Measurements from ENCODE around the gene RNF115. TPM values are rescaled to one million over a fixed set of nuclear protein-coding genes. Genes with fewer than 3 reads are reported as not detected.
"Not testable (repeated sequence)": the region's sequence is repeated elsewhere in the genome, so short reads cannot be mapped to it uniquely, and the experiment has no call there.

The RNF115 gene
- total RNA-seq, 4 donors from 2014 or later, result 7.0 to 12.8 (median 9.3) TPM

GRCh38 chr1:145729196-145729595, 94.7 kb downstream of the RNF115 start:
- 57 to 62% methylated on average over 5 of the region's 5 CpGs for WGBS, 2 donors
- DNase-seq (ENCODE audit: low spot score in 2 of 2), result no peak
- intact Hi-C loops (cut with DNase I; ENCODE audit: low total_unique reads), result no loop called here
- no peak overlapping the region for H3K4me3 ChIP-seq (ENCODE audit: low read depth, poor library complexity, severe bottlenecking)
- TF ChIP-seq POLR2A (IDR thresholded peaks at IDR 0.05), result no peak
- TF ChIP-seq CTCF (IDR thresholded peaks at IDR 0.05), result no peak

GRCh38 chr1:145726193-145726592, 97.7 kb downstream of the RNF115 start:
- DNase-seq (ENCODE audit: low spot score in 2 of 2); intact Hi-C loops (cut with DNase I; ENCODE audit: low total_unique reads); H3K4me3 ChIP-seq (ENCODE audit: low read depth, poor library complexity, severe bottlenecking): not testable (repeated sequence)
- 89 to 96% methylated on average over 5 of the region's 5 CpGs for WGBS, 2 donors

- peak; percentile 47 to 94 for DNase-seq (ENCODE audit: low spot score in 2 of 2)
- intact Hi-C loops (cut with DNase I; ENCODE audit: low total_unique reads), result no loop called here
- H3K4me3 ChIP-seq (ENCODE audit: low read depth, poor library complexity, severe bottlenecking), result no peak overlapping the region
- TF ChIP-seq CTCF (IDR thresholded peaks at IDR 0.05), result peak in 1 of 3 donors; percentile 64
- TF ChIP-seq POLR2A (IDR thresholded peaks at IDR 0.05), result no peak
- WGBS, 2 donors, result 4 to 7% methylated on average over 36 to 40 of the region's 47 CpGs
Measured at GRCh38 chr1:145720878-145721671, 102.8 kb downstream of the RNF115 start.

- WGBS, 2 donors, result 35 to 55% methylated on average over 5 of the region's 5 CpGs
- no peak overlapping the region for H3K4me3 ChIP-seq (ENCODE audit: low read depth, poor library complexity, severe bottlenecking)
- DNase-seq (ENCODE audit: low spot score in 2 of 2), result no peak
- TF ChIP-seq POLR2A (IDR thresholded peaks at IDR 0.05) (no peak), CTCF (IDR thresholded peaks at IDR 0.05) (no peak)
- intact Hi-C loops (cut with DNase I; ENCODE audit: low total_unique reads), result no loop called here
Measured at GRCh38 chr1:145720556-145720877, 103.4 kb downstream of the RNF115 start.

- 88 to 89% methylated on average over 12 of the region's 12 CpGs for WGBS, 2 donors
- intact Hi-C loops (cut with DNase I; ENCODE audit: low total_unique reads), result no loop called here
Measured at GRCh38 chr1:145719230-145720079, 104.4 kb downstream of the RNF115 start, which contains the start of gene CD160. Gene CD160, plus strand, starts transcription at chr1:145719499. Its CDS starts 8,829 bp downstream, at chr1:145728328.

GRCh38 chr1:145718465-145718864, 105.4 kb downstream of the RNF115 start:
- WGBS, 2 donors, result 92 to 93% methylated on average over 5 of the region's 5 CpGs
- H3K4me3 ChIP-seq (ENCODE audit: low read depth, poor library complexity, severe bottlenecking); DNase-seq (ENCODE audit: low spot score in 2 of 2); intact Hi-C loops (cut with DNase I; ENCODE audit: low total_unique reads): not testable (repeated sequence)

More at GRCh38 chr1:145719230-145720079, 104.4 kb downstream of the RNF115 start, which contains the start of gene CD160:
- no peak within 1 kb of the TSS for H3K4me3 ChIP-seq (ENCODE audit: low read depth, poor library complexity, severe bottlenecking)
- no peak for TF ChIP-seq CTCF (IDR thresholded peaks at IDR 0.05)
- no peak for TF ChIP-seq POLR2A (IDR thresholded peaks at IDR 0.05)
- no peak for DNase-seq (ENCODE audit: low spot score in 2 of 2)

All from lower leg skin (tissue), 4 donors.